OCI-M1 (cell line): ENCODE measurements around the gene EPHB4.
"Not testable (repeated sequence)": the region's sequence is repeated elsewhere in the genome, so short reads cannot be mapped to it uniquely, and the experiment has no call there.

ENCODE experiments used
- DNase-seq: peaks from one replicate; lab custom pipeline; 2025; lab: John Stamatoyannopoulos, UW

The EPHB4 gene

GRCh38 chr7:100822236-100823139 is 4.8 kb downstream of the EPHB4 start:
- DNase-seq: no peak

GRCh38 chr7:100819586-100819985 is 7.7 kb downstream of the EPHB4 start:
- no peak for DNase-seq

- DNase-seq: no peak
Observed at GRCh38 chr7:100818825-100819224, 8.5 kb downstream of the EPHB4 start.

- no peak for DNase-seq
Observed at GRCh38 chr7:100818366-100818765, 9.0 kb downstream of the EPHB4 start.

DNA sequence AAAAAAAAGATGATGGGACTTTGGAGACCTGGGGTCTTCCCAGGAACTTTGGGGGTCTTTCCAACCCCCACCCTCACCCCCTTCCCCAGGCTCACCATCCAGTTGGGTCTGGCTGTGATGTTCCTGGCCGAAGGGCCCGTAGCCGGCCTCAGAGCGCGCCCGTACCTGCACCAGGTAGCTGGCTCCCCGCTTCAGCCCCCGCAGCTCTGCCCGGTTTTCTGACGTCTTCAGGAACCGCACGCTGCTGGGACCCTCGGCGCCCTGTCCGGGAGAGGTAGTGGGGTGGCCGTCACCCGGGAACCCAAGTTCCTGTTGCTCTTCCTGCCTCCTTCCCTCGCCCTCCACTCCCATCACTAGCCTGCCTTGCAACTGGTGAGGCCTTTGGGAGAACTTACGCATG is 10.2 kb downstream of the EPHB4 start:
- DNase-seq: no peak

DNA sequence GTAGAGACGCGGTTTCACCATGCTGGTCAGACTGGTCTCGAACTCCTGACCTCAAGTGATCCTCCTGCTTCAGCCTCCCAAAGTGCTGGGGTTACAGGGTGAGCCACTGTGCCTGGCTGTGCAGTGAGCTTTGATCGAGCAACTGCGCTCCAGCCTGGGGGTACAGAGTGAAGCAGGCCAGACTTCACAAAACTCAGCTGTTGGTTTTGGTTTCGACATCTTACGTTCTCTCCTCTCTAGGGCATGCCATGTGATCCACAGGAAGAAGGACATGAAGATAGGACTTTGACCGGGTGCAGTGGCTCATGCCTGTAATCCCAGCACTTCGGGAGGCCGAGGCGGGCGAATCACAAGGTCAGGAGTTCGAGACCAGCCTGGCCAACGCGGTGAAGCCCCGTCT is 10.8 kb downstream of the EPHB4 start:
- DNase-seq: not testable (repeated sequence)

GRCh38 chr7:100812729-100813128 is 14.6 kb downstream of the EPHB4 start:
- DNase-seq: no peak

- DNase-seq: no peak
Observed at GRCh38 chr7:100811480-100811879, 15.8 kb downstream of the EPHB4 start.

DNA sequence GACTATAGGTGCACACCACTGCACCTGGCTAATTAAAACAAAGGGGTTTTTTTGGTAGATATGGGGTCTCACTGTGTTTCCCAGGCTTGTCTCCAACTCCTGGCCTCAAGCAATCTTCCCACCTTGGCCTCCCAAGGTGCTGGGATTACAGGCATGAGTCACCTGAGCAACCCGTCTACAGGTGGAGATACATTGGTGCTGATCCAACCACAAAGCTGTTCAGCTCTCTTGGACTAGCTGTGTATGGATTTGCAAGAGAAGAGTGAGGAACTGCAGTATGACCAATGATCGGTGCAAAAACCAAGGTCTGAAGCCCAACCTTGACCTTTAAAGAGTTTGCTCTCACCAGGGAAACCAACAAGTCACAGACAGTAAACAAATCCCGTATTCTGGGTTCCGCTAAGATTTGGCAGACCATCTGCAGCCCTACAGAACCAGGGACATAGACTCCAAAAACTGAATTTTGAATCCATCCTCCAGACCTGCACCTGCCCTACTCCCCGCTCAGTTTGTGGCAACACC is 18.9 kb downstream of the EPHB4 start:
- no peak for DNase-seq

- not testable (repeated sequence) for DNase-seq
Observed at GRCh38 chr7:100806883-100807282, 20.4 kb downstream of the EPHB4 start.

GRCh38 chr7:100806276-100806675 is 21.0 kb downstream of the EPHB4 start:
- DNase-seq: no peak

GRCh38 chr7:100804681-100805431 is 22.5 kb downstream of the EPHB4 start:
- DNase-seq: no peak

GRCh38 chr7:100803398-100804161 is 23.7 kb downstream of the EPHB4 start:
- DNase-seq: peak; percentile 99

DNA sequence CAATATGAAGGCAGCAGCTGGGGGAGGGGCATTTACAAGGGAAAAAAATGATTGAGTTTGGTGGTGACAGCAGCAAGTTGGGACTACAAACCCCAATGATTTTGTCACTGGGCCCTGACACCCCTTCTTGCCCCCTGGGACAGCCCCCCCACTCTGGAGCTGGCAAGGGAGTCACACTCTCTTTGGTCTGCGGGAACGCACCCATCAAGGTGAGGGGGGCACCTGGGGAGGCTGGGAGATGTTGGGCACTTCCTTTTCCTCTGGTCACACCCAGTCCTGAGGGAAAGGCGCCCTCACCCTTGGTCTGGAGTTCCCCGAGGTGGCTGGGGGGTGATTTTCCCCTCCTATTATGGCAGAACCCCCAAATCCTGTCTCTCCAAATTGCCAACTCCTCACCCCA is 24.4 kb downstream of the EPHB4 start:
- no peak for DNase-seq

DNA sequence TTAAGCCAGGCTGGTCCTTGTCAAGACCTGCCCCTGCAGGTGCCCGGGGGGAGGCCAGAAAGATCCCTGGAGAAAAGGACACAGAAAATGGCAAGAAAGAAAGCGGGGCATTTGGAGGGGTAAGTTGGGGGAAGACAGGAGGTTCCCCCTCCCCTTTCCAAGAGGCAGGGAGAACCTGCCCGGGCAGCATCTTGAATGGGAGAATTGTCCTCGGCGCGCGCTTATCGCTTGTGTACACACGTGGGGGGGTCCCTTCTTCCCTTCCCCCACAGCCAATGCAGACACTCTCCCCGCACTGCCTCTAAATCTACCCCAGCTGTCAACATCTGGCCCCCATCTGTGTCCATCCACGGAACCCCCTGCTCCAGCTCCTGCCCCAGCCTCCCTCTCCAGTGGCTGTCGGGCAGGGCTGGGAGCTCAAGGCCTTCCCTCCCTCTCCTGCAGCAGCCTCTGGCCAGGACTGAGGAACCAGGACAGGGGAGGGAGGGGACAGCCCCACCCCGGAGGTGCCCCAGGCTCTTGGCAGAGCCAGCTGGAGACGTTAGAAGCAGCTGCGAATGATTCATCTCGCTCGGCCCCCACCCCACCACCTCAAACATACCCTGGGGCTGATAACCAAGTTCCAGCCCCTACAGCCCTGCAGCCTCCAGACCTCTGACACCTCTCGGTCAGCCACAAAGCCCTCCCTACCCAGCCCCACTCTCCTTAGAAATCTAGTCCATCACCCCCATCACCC is 25.3 kb downstream of the EPHB4 start:
- peak; percentile 97 for DNase-seq

DNA sequence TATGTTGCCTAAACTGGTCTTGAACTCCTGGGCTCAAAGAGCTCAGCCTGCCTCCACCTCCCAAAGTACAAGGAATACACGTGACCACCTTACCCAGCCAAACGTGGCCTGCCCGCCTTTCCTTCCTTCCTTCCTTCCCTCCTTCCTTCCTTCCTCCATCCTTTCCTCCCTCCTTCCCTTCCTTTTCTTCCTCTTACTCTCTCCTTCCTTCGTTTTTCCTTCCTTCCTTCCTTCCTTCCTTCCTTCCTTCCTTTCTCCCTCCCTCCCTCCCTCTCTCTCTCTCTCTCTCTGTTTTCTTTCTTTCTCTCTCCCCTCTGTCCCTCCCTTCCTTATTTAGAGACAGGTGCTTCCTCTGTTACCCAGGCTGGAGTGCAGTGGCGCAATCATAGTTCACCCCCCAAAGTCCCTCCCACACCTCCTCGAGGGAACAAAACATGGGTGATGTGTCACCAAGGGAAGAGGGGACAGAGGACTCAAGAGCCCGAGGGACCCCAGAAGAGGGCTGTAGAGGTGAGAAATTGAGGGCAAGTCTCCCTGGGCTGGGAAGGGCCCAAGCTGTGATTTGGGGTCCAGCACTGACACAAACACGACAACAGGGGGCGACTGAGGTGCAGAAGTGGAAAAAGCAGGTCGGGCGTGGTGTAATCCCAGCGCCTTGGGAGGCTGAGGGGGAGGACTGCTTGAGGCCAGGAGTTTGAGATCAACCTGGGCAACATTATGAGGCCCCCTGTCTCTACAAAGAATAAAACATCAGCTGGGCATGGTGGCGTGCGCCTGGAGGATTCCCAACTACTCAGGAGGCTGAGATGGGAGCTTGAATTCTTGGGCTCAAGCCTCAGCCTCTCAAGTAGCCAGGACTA is 28.1 kb downstream of the EPHB4 start:
- peak; percentile 88 for DNase-seq

- no peak for DNase-seq
Observed at GRCh38 chr7:100794741-100795140, 32.6 kb downstream of the EPHB4 start.

- DNase-seq: no peak
Observed at GRCh38 chr7:100793806-100794660, 33.3 kb downstream of the EPHB4 start.

DNA sequence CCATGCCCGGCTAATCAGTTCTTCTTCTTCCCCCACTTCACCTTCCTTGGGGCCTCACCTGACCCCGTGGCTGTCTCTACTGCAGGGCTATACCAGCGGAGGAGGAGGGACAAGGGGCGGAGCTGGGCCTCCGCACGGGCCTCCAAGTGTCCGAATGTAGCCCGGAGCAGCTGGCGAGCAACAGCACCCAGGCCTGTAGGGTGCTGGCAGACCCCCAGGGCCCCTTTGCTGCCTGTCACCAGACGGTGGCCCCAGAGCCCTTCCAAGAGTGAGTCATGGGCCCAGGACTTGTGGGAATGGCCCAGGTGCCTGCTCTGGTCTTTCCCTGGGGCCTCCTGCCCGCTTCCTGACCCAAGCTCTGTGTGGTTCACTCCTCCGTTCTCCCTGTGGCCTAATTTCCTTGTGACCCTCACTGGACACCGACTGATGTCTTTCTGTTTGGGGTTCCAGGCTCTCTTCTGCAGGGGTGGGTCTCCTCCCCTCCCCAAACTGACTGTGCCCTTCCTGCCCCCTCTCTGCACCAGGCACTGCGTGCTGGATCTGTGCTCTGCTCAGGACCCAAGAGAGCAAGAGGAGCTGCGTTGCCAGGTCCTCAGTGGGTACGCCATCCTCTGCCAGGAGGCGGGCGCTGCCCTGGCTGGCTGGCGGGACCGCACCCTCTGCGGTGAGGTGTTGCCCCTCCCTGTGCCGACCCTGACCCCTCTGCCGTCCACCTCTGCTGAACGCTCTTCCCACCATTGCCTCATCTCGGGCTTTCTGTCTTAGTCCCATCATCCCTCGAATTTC is 35.2 kb downstream of the EPHB4 start:
- no peak for DNase-seq
